OCI-LY1 (cell line): ENCODE results near the gene PTPRN2.

Experiments
- EZH2 ChIP-seq: fragments of 200-600 bp; sonication (generic), shearing (Covaris generic); IDR thresholded peaks from 2 replicates; pipeline ENCODE4 v1.8.0; 2017; ENCODE audit warnings: borderline replicate concordance, mixed run types, mild to moderate bottlenecking, antibody characterized with exemption, low read length, moderate library complexity, mixed read lengths
- TF ChIP-seq, protein P1 (sequence below): fragments of 200-600 bp; sonication (generic), shearing (Covaris generic); IDR thresholded peaks from 2 replicates; pipeline ENCODE4 v1.5.1; 2017; ENCODE audit warnings: mild to moderate bottlenecking, antibody characterized with exemption, low read length, moderate library complexity, mixed read lengths

DNA sequence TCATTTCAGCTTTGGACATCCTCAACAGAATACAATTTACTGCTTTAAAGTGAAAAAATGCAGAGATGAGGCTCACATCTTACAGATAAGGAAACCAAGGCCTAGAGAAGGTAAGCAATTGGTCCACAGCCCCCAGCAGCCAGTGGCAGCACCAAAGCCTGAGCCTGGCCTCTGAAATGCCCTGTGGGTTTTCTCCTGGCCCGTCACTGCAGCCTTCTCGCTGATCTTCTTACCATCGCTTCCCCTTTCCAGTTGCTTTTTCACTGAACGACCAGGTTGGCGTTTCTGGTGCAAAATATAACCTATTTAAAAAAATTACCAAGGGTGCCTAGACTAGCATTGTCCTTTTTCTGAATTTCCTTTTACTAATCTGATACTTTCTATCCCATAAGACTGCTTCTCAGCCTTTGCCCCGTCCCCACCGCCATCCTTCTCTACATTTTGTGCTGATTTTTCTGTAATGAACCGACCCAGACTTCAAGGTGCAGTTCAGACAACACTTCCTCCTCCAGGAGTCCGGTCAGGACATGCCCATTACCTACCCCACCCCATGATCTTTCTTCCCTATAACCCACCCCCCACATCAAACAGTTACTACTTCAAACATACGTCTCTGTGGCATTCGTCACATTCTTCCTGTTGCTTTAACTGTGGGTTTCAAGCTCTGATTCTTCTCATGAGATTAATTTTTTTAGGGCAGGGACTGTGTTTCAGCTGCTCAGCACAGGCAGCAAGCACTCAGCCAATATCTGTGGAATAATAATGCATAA is 961.5 kb downstream of the PTPRN2 start:
- TF ChIP-seq, protein P1, sequence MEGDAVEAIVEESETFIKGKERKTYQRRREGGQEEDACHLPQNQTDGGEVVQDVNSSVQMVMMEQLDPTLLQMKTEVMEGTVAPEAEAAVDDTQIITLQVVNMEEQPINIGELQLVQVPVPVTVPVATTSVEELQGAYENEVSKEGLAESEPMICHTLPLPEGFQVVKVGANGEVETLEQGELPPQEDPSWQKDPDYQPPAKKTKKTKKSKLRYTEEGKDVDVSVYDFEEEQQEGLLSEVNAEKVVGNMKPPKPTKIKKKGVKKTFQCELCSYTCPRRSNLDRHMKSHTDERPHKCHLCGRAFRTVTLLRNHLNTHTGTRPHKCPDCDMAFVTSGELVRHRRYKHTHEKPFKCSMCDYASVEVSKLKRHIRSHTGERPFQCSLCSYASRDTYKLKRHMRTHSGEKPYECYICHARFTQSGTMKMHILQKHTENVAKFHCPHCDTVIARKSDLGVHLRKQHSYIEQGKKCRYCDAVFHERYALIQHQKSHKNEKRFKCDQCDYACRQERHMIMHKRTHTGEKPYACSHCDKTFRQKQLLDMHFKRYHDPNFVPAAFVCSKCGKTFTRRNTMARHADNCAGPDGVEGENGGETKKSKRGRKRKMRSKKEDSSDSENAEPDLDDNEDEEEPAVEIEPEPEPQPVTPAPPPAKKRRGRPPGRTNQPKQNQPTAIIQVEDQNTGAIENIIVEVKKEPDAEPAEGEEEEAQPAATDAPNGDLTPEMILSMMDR = no peak
- no peak for TF ChIP-seq EZH2
